MM.1S (cell line): ENCODE data around the gene TRIM71.

Experiments
- CTCF ChIP-seq: fragments of 300-600 bp; sonication (generic); IDR thresholded peaks from 2 replicates; pipeline ENCODE4 v1.5.1; 2016; ENCODE audit warnings: antibody characterized with exemption, low read length, mixed read lengths
- EZH2 ChIP-seq: fragments of 300-600 bp; sonication (generic); optimal IDR thresholded peaks from 2 replicates; pipeline ENCODE3; 2017; ENCODE audit warnings: low read depth, mild to moderate bottlenecking, antibody characterized with exemption, low read length, mixed read lengths
- EZH2phosphoT487 ChIP-seq: fragments of 300-600 bp; sonication (generic); IDR thresholded peaks from 2 replicates; pipeline ENCODE4 v1.6.1; 2018; ENCODE audit warnings: antibody characterized with exemption, low read length

DNA sequence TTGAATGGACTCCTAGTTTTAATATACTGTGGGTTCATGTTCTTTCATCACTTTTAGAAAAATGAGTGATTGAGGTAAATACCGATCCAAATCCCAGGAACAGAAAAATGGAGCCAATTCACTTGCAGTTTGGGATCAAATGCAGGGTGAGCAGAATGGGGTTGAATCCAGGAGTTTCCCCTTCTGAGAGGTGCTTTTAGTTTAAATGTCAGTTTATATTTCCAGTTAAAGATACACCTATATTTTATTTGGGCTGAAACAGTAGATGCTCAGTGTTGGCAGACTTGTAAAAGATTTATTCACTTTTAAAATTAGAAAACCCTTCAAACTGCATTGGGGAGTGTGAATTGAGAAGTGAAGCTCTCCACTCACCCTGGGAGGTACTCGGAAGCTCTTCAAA, 2.6 kb downstream of the TRIM71 start:
- TF ChIP-seq CTCF, result no peak
- no peak for TF ChIP-seq EZH2phosphoT487
- no peak for TF ChIP-seq EZH2
